ENCODE data around the gene B4GALT5.

DNA sequence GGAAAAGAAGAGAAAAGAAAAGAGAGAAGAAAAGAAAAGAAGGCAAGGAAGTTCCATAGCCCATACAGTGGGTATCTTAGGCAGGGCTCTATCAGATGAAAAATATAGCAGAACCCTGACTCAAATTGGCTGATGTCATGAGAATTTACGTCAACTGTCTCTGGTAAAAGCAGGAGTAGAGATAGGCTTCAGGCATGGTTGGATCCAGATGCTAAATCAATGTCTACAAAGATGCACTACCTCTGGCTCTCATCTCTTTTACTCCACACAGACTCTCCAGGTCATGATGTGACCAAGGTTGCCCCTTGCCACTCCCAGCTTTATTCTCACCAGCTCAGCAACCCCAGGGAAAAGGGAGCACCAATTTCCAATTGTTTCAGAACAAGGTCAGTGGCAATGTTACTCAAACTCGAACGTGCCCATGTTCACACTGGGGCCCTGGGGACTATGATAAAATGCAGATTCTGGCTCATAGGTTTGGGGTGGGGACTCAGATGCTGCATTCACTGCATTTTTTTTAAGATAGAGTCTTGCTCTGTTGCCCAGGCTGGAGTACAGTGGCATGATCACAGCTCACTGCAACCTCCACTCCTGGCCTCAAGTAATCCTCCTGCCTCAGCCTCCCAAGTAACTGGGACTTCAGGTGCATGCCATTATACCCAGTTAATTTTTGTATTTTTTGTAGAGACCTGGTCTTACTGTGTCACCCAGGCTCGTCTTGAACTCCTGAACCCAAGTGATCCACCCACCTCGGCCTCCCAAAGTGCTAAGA, 112.3 kb downstream of the B4GALT5 start:
- TF ChIP-seq, protein P1, sequence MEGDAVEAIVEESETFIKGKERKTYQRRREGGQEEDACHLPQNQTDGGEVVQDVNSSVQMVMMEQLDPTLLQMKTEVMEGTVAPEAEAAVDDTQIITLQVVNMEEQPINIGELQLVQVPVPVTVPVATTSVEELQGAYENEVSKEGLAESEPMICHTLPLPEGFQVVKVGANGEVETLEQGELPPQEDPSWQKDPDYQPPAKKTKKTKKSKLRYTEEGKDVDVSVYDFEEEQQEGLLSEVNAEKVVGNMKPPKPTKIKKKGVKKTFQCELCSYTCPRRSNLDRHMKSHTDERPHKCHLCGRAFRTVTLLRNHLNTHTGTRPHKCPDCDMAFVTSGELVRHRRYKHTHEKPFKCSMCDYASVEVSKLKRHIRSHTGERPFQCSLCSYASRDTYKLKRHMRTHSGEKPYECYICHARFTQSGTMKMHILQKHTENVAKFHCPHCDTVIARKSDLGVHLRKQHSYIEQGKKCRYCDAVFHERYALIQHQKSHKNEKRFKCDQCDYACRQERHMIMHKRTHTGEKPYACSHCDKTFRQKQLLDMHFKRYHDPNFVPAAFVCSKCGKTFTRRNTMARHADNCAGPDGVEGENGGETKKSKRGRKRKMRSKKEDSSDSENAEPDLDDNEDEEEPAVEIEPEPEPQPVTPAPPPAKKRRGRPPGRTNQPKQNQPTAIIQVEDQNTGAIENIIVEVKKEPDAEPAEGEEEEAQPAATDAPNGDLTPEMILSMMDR (optimal IDR thresholded peaks at IDR 0.05 in 1 of 3, IDR thresholded peaks at IDR 0.05 in 1 of 3, conservative IDR thresholded peaks at IDR 0.05 in 1 of 3; ENCODE audit: extremely low read depth in 1 of 3, insufficient read depth in 2 of 3, low read length in 3 of 3): no peak
- no peak for TF ChIP-seq EZH2 (IDR thresholded peaks at IDR 0.05; ENCODE audit: low read length)
